ENCODE results near the gene MCC.

- TF ChIP-seq CTCF (IDR thresholded peaks at IDR 0.05) (no peak), POLR2A (IDR thresholded peaks at IDR 0.05) (no peak)
Observed at GRCh38 chr5:113259034-113259433, 229.2 kb downstream of the MCC start.

Data from uterus (tissue), 2 donors.